ENCODE results near the gene APMAP.
"Not testable (repeated sequence)": the region's sequence is repeated elsewhere in the genome, so short reads cannot be mapped to it uniquely, and the experiment has no call there.

DNA sequence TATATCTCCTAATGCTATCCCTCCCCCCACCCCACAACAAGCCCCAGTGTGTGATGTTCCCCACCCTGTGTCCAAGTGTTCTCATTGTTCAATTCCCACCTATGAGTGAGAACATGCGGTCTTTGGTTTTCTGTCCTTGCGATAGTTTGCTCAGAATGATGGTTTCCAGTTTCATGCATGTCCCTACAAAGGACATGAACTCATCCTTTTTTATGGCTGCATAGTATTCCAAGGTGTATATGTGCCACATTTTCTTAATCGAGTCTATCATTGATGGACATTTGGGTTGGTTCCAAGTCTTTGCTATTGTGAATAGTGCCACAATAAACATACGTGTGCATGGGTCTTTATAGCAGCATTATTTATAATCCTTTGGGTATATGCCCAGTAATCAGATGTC lies 8.8 kb upstream of the APMAP start:
- TF ChIP-seq EZH2phosphoT487, EZH2 (IDR thresholded peaks at IDR 0.05): not testable (repeated sequence)
- TF ChIP-seq, protein P1, sequence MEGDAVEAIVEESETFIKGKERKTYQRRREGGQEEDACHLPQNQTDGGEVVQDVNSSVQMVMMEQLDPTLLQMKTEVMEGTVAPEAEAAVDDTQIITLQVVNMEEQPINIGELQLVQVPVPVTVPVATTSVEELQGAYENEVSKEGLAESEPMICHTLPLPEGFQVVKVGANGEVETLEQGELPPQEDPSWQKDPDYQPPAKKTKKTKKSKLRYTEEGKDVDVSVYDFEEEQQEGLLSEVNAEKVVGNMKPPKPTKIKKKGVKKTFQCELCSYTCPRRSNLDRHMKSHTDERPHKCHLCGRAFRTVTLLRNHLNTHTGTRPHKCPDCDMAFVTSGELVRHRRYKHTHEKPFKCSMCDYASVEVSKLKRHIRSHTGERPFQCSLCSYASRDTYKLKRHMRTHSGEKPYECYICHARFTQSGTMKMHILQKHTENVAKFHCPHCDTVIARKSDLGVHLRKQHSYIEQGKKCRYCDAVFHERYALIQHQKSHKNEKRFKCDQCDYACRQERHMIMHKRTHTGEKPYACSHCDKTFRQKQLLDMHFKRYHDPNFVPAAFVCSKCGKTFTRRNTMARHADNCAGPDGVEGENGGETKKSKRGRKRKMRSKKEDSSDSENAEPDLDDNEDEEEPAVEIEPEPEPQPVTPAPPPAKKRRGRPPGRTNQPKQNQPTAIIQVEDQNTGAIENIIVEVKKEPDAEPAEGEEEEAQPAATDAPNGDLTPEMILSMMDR (IDR thresholded peaks at IDR 0.05), result not testable (repeated sequence)

Measured in neural progenitor cell (in vitro differentiated cells).